Mammary epithelial cell (primary cell): ENCODE measurements around the gene FYN.

Experiments used
- CTCF ChIP-seq, 2 donors: IDR thresholded peaks in 1 of 2; conservative IDR thresholded peaks in 1 of 2; 2 replicates each; pipeline ENCODE4 v1.5.1; 2011 to 2012; ENCODE audit warnings: inconsistent platforms in 2 of 2, low read length in 2 of 2, mild to moderate bottlenecking in 2 of 2, control low read depth in 1 of 2, low read depth in 1 of 2; ENCODE audit not compliant: insufficient read depth in 1 of 2; ENCODE audit errors: extremely low read depth in 1 of 2
- EZH2 ChIP-seq: IDR thresholded peaks from 2 replicates; pipeline ENCODE4 v1.6.1; 2012; ENCODE audit warnings: low read length, inconsistent platforms, borderline replicate concordance

GRCh38 chr6:111610548-111611172, 262.6 kb downstream of the FYN start:
- TF ChIP-seq CTCF (conservative IDR thresholded peaks at IDR 0.05 in 1 of 2, IDR thresholded peaks at IDR 0.05 in 1 of 2; ENCODE audit: extremely low read depth in 1 of 2, insufficient read depth in 1 of 2, low read depth in 1 of 2, low read length in 2 of 2) = no peak
- TF ChIP-seq EZH2 = no peak
